Smooth muscle cell of the coronary artery (primary cell): ENCODE measurements around the gene LFNG. TPM values are rescaled to one million over a fixed set of nuclear protein-coding genes. Genes with fewer than 3 reads are reported as not detected.

Experiments used
- total RNA-seq: library from RNA; depleted of rRNA; stranded (reverse); fragments of >200 nt; gene quantifications from 2 replicates; pipeline ENCODE4 v1.2.3, GENCODE V29; 2014; ENCODE audit warnings: low replicate concordance

The LFNG gene, protein sequence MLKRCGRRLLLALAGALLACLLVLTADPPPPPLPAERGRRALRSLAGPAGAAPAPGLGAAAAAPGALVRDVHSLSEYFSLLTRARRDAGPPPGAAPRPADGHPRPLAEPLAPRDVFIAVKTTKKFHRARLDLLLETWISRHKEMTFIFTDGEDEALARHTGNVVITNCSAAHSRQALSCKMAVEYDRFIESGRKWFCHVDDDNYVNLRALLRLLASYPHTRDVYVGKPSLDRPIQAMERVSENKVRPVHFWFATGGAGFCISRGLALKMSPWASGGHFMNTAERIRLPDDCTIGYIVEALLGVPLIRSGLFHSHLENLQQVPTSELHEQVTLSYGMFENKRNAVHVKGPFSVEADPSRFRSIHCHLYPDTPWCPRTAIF
- total RNA-seq, result 2.1 and 2.6 TPM in 2 replicates

DNA sequence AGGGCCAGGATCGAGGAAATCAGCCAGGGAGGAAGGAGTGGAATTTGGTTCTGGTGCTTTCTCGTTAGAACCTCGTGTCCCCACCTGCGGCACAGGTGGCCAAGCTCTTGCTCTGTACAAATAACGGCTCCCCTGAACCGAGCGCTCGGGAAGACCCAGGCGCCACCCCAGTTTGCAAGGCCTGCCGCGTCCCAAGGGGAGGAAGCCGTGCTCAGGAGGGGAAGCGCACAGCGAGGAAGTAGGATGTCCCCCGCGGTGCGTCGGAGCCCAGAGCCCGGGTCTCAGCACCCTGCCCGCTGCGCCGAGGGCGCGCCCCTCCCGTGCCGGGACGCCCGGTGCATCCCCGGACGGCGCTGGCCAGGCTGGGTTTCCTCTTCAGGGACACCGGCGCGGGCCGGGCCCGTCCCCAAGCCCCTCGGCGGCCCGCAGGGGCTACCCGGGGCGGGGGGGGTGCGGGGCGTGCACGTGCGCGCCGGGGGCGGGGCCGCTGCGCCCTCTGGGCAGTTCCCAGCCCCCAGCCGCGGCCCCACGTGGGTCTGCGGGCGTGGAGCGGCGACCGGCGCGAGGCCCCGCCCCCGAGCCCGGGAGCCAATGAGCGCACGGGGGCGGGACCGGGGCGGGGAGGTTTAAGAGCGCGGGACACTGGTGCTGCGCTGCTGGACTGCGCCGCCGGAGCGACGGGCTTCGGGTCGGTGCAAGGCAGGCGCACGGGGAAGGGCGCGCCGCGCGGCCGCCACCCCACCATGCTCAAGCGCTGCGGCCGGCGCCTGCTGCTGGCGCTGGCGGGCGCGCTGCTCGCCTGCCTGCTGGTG lies at the start of gene LFNG:
Gene LFNG, plus strand, starts transcription at position 656 of the 812 bp plus-strand sequence. Its CDS starts 88 bp downstream, at position 744.

DNA sequence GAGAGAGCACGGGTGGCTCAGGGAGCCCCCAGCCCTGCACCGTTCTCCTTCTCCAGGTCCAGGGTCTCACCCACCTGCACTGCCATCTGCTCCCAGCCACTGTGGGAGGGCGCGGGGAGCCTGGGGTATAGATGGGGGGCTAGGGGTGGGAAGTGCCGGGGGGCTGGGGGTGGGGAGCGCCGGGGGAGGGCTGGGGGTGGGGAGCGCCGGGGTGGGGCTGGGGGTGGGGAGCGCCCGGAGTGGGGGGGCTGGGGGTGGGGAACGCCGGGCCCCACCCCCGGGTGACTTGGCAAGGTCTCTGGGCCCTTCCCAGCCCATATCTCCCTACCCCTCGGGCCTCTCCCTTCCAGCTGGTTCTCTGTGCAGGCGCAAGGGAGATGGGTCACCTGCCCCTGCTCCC lies 43.3 kb upstream of the LFNG start, which contains the start of gene GRIFIN:
Gene GRIFIN, minus strand, starts transcription at position 101 of the 400 bp plus-strand sequence. Its CDS starts 15 bp downstream, at position 86.

DNA sequence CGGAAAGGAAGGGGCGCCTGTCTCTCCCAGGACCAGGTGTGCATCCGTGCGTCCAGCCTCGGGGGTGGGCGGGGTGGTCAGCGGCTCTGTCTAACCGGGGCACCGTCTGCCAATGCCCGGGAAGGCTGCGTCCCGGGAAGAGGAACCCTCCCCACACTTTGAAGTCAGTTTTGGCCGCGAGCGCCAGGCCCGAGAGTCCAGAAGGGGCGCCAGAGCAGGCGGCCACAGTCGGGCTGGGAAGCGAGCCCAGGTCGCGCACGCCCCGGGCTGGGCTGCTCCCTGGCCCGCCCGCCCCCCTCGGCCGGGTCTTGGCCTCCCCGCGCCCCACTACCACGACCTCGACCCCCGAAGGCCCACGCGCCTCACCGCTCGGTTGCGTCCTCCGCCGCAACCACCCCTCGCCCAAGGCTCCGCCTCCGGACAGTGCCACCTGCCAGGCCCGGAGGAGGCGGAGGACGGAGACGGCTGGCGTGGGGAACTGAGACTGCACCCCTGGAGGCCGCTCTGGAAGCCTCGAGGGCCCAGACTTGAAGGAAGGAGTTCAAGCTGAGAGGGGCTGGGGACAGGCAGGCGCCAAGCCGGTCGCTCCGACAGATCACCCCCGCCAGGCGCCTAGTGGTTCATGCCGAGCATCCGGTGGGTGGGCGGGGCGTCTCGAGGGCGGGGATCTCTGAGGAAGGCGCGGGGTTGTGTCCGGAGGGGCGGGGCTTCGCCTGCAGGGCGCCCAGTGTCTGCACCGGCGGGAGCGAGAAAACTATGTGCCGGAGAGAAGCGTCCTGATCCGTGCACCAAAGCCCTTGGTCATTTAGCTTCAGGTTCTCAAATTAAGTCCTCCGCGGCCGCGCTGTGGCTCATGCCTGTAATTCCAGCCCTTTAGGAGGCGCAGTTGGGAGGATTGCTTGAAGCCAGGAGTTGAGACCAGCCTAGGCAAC lies 35.8 kb downstream of the LFNG start, which contains the start of gene BRAT1:
Gene BRAT1, minus strand, starts transcription at position 404 of the 932 bp plus-strand sequence. CDS start 1,093 bp downstream, outside the sequence.

GRCh38 chr7:2558629-2559282 lies 39.2 kb downstream of the LFNG start, which contains the start of gene IQCE:
IQCE (plus strand) TSS chr7:2558979; CDS start chr7:2559182, 203 bp downstream.

Other genes with a start within 250 kb of the LFNG start
- gene SNX8, start 205.3 kb upstream of the LFNG start, total RNA-seq, result 10.9 and 20.1 TPM in 2 replicates
- gene EIF3B, start 164.9 kb upstream of the LFNG start, total RNA-seq, result 140 and 165 TPM in 2 replicates
- gene CHST12, start 116.2 kb upstream of the LFNG start, total RNA-seq, result 6.0 and 7.4 TPM in 2 replicates
- gene GRIFIN, start 43.4 kb upstream of the LFNG start, total RNA-seq, result not detected in 2 replicates
- 9.7 and 16.8 TPM in 2 replicates for gene BRAT1, start 35.8 kb downstream of the LFNG start, total RNA-seq
- 6.1 and 9.9 TPM in 2 replicates for gene IQCE, start 39.2 kb downstream of the LFNG start, total RNA-seq
- gene TTYH3, start 112.2 kb downstream of the LFNG start, total RNA-seq, result 15.9 and 36.8 TPM in 2 replicates
- gene AMZ1, start 168.4 kb downstream of the LFNG start, total RNA-seq, result under 0.01 and 0.70 TPM in 2 replicates